ENCODE measurements around the gene KCNH3.

DNA sequence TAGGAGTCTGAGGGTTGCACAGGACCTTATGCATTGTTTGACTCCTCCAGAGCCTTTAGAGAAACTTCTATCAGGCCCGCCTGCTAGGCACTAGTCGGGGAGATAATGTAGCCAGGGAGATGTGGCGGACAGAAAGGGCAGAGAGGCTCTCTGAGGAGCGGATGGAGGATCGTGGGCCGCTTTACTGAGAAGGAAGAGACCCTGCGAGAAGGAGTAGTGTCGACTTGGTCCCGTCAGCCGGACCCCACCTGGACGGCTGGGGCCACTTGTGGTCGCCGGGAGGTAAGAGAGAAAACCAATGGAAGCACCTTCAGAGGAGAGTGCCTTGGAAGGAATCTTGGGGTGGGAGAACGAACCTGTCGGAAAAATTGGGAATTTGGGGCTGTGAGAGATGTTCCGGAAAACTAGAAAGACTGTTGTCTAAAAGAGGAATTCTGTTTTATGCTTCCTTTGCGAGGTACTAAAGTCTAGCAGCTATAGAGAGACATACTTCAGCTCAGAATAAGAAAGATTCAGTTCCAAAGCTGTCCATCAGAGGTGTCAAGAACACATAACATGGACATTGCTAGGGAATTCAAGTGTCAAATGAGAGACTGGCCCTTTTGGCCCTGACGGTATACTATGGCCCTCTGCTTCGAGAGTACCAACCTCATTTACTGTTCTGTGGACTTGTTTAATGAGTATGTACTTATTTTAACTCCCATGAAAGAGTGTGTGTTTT, 29.8 kb downstream of the KCNH3 start:
- TF ChIP-seq, protein P1, sequence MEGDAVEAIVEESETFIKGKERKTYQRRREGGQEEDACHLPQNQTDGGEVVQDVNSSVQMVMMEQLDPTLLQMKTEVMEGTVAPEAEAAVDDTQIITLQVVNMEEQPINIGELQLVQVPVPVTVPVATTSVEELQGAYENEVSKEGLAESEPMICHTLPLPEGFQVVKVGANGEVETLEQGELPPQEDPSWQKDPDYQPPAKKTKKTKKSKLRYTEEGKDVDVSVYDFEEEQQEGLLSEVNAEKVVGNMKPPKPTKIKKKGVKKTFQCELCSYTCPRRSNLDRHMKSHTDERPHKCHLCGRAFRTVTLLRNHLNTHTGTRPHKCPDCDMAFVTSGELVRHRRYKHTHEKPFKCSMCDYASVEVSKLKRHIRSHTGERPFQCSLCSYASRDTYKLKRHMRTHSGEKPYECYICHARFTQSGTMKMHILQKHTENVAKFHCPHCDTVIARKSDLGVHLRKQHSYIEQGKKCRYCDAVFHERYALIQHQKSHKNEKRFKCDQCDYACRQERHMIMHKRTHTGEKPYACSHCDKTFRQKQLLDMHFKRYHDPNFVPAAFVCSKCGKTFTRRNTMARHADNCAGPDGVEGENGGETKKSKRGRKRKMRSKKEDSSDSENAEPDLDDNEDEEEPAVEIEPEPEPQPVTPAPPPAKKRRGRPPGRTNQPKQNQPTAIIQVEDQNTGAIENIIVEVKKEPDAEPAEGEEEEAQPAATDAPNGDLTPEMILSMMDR (IDR thresholded peaks at IDR 0.05) = no peak
- TF ChIP-seq EP300 (IDR thresholded peaks at IDR 0.05) (no peak), POLR2A (IDR thresholded peaks at IDR 0.05) (no peak)
